Measurements from ENCODE around the gene MKS1. TPM values are rescaled to one million over a fixed set of nuclear protein-coding genes. Genes with fewer than 3 reads are reported as not detected.

The MKS1 gene
- total RNA-seq, 1 donor from 2014 or later: 16.0 TPM

DNA sequence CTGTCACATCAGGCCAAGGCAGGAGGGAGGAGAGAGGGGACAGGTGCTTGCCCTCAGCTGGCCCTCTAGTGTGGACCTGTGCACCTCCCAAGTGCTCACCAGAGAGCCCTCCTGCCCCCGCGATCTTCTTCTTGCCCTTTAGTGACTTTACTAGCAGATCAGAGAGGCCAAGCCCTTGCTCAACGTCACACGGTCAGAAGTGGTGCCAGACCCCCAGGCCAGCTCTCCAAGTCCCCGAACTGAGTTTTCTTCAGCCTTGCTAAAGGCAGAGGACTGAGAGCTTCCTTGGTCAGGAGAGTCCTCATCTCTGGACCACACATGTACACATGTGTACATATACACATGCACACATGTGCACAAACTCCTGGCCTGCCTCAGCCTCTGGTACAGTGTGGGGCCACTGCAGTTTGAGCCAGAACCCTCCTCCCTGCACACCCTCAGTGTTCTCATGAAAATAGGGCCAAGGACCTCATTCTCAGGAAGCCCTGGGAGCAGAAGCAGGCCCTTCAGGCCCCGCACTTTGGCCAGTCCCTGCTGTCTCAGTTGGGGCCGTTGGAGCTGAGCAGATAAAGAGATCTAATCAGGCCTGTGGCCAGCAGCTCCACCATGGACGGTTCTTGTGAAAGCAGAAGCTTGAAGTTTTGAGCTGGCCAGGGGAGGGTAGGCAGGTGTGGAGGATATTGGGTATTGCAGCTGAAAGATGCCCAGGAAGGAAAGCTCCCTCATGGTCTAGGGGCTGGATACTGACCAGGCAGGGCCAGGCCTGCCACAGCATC lies 33.9 kb downstream of the MKS1 start:
- DNase-seq (no peak), ATAC-seq (ENCODE audit: low read depth) (no peak)
- Mint-ChIP-seq H3K27ac (no peak overlapping the region), H3K4me3 (no peak overlapping the region), H3K4me1 (peaks cover 23% of the 10 kb centered on the region), H3K27me3 (peaks cover 13% of the 10 kb centered on the region), H3K36me3 (ENCODE audit: low read depth) (no peaks in the 10 kb centered on the region), H3K9me3 (no peaks in the 10 kb centered on the region)
- ChIA-PET CTCF (no interaction called here), POLR2A (no interaction called here)
- intact Hi-C loops (cut with micrococcal nuclease): no loop called here
- TF ChIP-seq, protein P1, sequence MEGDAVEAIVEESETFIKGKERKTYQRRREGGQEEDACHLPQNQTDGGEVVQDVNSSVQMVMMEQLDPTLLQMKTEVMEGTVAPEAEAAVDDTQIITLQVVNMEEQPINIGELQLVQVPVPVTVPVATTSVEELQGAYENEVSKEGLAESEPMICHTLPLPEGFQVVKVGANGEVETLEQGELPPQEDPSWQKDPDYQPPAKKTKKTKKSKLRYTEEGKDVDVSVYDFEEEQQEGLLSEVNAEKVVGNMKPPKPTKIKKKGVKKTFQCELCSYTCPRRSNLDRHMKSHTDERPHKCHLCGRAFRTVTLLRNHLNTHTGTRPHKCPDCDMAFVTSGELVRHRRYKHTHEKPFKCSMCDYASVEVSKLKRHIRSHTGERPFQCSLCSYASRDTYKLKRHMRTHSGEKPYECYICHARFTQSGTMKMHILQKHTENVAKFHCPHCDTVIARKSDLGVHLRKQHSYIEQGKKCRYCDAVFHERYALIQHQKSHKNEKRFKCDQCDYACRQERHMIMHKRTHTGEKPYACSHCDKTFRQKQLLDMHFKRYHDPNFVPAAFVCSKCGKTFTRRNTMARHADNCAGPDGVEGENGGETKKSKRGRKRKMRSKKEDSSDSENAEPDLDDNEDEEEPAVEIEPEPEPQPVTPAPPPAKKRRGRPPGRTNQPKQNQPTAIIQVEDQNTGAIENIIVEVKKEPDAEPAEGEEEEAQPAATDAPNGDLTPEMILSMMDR (IDR thresholded peaks at IDR 0.05): no peak

DNA sequence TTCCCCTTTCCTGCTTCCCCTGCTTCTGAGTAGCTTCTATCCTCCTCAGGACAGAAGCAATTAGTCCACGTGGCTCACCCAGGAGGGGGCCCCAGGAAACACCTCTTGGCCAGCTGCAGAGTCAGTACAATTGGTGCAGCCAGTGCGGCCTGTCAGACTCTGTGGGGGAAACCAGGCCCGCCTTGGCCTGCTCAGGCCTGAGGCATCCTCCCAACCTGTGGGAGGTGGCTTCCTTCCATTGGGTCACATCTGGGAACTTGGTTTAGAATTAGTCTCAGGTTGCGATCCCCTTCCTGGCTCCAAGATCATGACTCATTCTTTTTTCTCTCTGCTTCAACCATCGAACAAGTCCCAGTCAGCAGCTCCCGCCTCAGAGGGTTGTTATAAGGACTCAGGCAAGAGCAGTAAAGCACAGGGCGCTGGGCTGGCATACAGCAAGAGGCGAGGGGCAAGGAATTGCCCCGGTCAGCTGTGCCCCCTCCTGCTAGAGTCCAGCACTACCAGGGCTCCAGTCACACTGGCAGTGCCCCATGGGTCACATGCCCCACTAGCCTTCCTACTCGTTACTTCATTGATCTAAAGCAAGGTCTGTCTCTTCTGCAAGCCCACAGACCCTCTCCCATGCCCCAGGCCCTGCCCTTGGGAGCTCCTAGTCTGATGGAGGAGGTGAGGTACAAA lies 34.6 kb downstream of the MKS1 start:
- CTCF ChIA-PET: no interaction called here

DNA sequence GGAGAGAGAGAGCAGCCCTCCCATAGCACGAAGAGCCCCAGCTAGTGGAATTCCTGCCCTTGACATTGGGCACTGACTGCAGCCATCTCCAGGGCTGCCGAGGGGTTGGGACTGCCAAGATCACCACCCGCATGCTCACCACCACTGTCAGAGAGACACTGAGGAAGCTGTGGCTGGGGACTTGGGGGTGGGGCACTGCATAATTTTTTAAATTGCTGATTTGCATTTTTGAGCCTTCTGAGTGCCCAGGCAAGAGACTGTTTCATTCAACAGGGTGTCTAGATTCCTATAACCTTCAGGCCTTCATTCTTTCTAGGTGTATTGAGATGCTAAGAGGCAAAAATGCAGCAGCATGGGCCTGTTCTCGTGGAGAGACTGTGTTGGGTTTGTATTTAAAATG lies 35.5 kb downstream of the MKS1 start:
- ChIA-PET POLR2A (no interaction called here), CTCF (no interaction called here)
- Mint-ChIP-seq H3K4me3 (no peak overlapping the region), H3K9me3 (no peaks in the 10 kb centered on the region), H3K27ac (no peak overlapping the region), H3K4me1 (peaks cover 23% of the 10 kb centered on the region), H3K27me3 (peaks cover 10% of the 10 kb centered on the region), H3K36me3 (ENCODE audit: low read depth) (no peaks in the 10 kb centered on the region)
- ATAC-seq (ENCODE audit: low read depth): no peak
- no peak for DNase-seq
- TF ChIP-seq, protein P1 (IDR thresholded peaks at IDR 0.05): no peak
- intact Hi-C loops (cut with micrococcal nuclease): no loop called here

More for the DNA sequence above, 34.6 kb downstream of the MKS1 start:
- no peaks in the 10 kb centered on the region for H3K9me3 Mint-ChIP-seq
- H3K4me1 Mint-ChIP-seq: peaks cover 23% of the 10 kb centered on the region
- no peak overlapping the region for H3K4me3 Mint-ChIP-seq
- no peak overlapping the region for H3K27ac Mint-ChIP-seq
- no peak for DNase-seq
- POLR2A ChIA-PET: no interaction called here
- TF ChIP-seq, protein P1 (IDR thresholded peaks at IDR 0.05): no peak
- peaks cover 8% of the 10 kb centered on the region for H3K27me3 Mint-ChIP-seq
- intact Hi-C loops (cut with micrococcal nuclease): no loop called here
- no peak for ATAC-seq (ENCODE audit: low read depth)
- no peaks in the 10 kb centered on the region for H3K36me3 Mint-ChIP-seq (ENCODE audit: low read depth)

DNA sequence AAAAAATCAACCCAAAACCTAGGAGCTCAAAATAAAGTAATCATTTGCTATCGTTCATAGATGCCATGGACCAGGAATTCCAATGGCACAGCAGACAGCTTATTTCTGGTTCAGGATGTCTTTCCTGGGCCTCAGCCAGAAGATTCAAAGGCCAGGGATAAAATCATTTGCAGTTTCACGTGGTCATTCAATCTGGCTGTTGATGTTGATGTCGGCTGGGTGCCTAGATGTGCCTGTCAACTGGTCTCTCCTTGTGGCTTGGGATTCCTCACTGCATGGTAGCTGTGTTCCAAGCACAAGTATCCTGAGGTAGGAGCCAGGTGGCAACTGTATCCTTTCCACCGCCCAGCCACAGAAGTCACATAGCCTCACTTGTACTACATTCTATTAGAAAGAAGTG lies 37.3 kb downstream of the MKS1 start:
- no peaks in the 10 kb centered on the region for H3K36me3 Mint-ChIP-seq (ENCODE audit: low read depth)
- H3K4me1 Mint-ChIP-seq: peaks cover 23% of the 10 kb centered on the region
- intact Hi-C loops (cut with micrococcal nuclease): no loop called here
- peaks cover 22% of the 10 kb centered on the region for H3K27me3 Mint-ChIP-seq
- no peak overlapping the region for H3K4me3 Mint-ChIP-seq
- POLR2A ChIA-PET: no interaction called here
- no peak for DNase-seq
- no peak overlapping the region for H3K27ac Mint-ChIP-seq
- CTCF ChIA-PET: no interaction called here
- TF ChIP-seq, protein P1 (IDR thresholded peaks at IDR 0.05): no peak
- H3K9me3 Mint-ChIP-seq: no peaks in the 10 kb centered on the region
- ATAC-seq (ENCODE audit: low read depth): no peak

DNA sequence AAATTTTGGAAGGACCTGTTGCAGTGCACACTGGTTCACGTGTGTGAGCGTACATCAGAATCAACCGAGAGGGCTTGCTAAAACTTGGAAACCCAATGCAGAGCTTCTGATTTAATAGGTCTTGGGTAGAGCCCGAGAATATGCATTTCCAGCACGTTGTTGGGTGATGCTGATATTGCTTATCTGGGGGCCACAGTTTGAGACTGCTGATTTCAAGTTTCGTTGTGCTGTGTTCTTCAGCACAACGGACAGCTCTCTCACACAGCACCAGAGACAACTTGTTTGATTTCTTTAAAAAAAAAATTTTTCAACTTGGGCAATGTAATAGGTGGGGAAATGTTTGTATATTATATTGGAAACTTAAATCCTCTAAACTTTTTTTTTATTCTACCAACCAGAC lies 42.9 kb downstream of the MKS1 start:
- no peak overlapping the region for H3K4me3 Mint-ChIP-seq
- H3K27me3 Mint-ChIP-seq: peaks cover 34% of the 10 kb centered on the region
- no peaks in the 10 kb centered on the region for H3K9me3 Mint-ChIP-seq
- H3K36me3 Mint-ChIP-seq (ENCODE audit: low read depth): no peaks in the 10 kb centered on the region
- DNase-seq (no peak), ATAC-seq (ENCODE audit: low read depth) (no peak)
- H3K4me1 Mint-ChIP-seq: peaks cover 3% of the 10 kb centered on the region
- intact Hi-C loops (cut with micrococcal nuclease): no loop called here
- POLR2A ChIA-PET: no interaction called here
- TF ChIP-seq, protein P1 (IDR thresholded peaks at IDR 0.05): no peak
- H3K27ac Mint-ChIP-seq: no peak overlapping the region
- CTCF ChIA-PET: no interaction called here

Data from activated B cell treated with CpG ODN at 0.5 μM for 24 hours (primary cell).